HepG2 (cell line): ENCODE results near the gene CPNE1. TPM values are rescaled to one million over a fixed set of nuclear protein-coding genes. Genes with fewer than 3 reads are reported as not detected.

ENCODE experiments used
- AHR ChIP-seq: IDR thresholded peaks from 2 replicates; pipeline ENCODE4 v1.6.1; 2018; ENCODE audit warnings: missing genetic modification reagents, missing compliant biosample characterization
- GPN1 ChIP-seq: sonication (generic); formaldehyde crosslinking; IDR thresholded peaks from 2 replicates; pipeline ENCODE4 v1.5.1; 2020; ENCODE audit warnings: missing genetic modification reagents, borderline replicate concordance
- HES4 ChIP-seq: sonication (generic); formaldehyde crosslinking; IDR thresholded peaks from 2 replicates; pipeline ENCODE4 v1.9.0; 2021; ENCODE audit warnings: mild to moderate bottlenecking, missing genetic modification reagents, borderline replicate concordance
- HNF4A ChIP-seq: sonication (generic); formaldehyde crosslinking; IDR thresholded peaks from 2 replicates; pipeline ENCODE4 v1.4.0; 2020; ENCODE audit warnings: missing genetic modification reagents
- HNF4G ChIP-seq, 2 experiments: sonication (generic) in 1 of 2; formaldehyde crosslinking in 1 of 2; IDR thresholded peaks; 2 replicates each; pipeline versions ENCODE4 v1.4.0 to v1.6.1; 2011 to 2020; ENCODE audit warnings: borderline replicate concordance in 2 of 2, low read depth in 2 of 2, mild to moderate bottlenecking in 2 of 2, low read length in 1 of 2, missing genetic modification reagents in 1 of 2, moderate library complexity in 1 of 2
- HOXA5 ChIP-seq: sonication (generic); formaldehyde crosslinking; IDR thresholded peaks from 2 replicates; pipeline ENCODE4 v1.4.0; 2020; ENCODE audit warnings: missing genetic modification reagents
- KIAA2018 ChIP-seq: sonication (generic); formaldehyde crosslinking; IDR thresholded peaks from 2 replicates; pipeline ENCODE4 v1.5.0; 2020; ENCODE audit warnings: mild to moderate bottlenecking, missing genetic modification reagents, borderline replicate concordance
- MXD3 ChIP-seq: IDR thresholded peaks from 2 replicates; pipeline ENCODE4 v1.6.1; 2016; ENCODE audit warnings: mild to moderate bottlenecking, missing biosample characterization, missing genetic modification reagents
- MXI1 ChIP-seq: IDR thresholded peaks from 3 replicates; pipeline ENCODE4 v1.6.1; 2012; ENCODE audit warnings: low read depth, low read length, inconsistent platforms, borderline replicate concordance
- NONO ChIP-seq, 2 experiments: fragments of 450-650 bp in 1 of 2; sonication (generic) in 1 of 2; formaldehyde crosslinking in 1 of 2; IDR thresholded peaks in 1 of 2; conservative IDR thresholded peaks in 1 of 2; 2 replicates each; pipeline versions ENCODE4 v1.6.1 to v1.8.0; 2017 to 2022; ENCODE audit warnings: mild to moderate bottlenecking in 1 of 2, missing genetic modification reagents in 1 of 2, moderate library complexity in 1 of 2
- NR1H2 ChIP-seq: sonication (generic); formaldehyde crosslinking; IDR thresholded peaks from 2 replicates; pipeline ENCODE4 v1.8.1; 2022; ENCODE audit warnings: low read depth, missing genetic modification reagents, borderline replicate concordance
- POLR2A ChIP-seq, 2 experiments: IDR thresholded peaks; 2 replicates each; pipeline ENCODE4 v1.6.1; 2011; ENCODE audit warnings: low read depth in 2 of 2, low read length in 2 of 2, mild to moderate bottlenecking in 1 of 2, moderate library complexity in 1 of 2; ENCODE audit not compliant: insufficient read depth in 1 of 2
- POLR2G ChIP-seq: fragments of 200-400 bp; formaldehyde crosslinking; IDR thresholded peaks from 2 replicates; pipeline ENCODE4 v1.6.1; 2018; ENCODE audit warnings: mild to moderate bottlenecking, low read depth, low read length, moderate library complexity
- SAP130 ChIP-seq: IDR thresholded peaks from 2 replicates; pipeline ENCODE4 v1.6.1; 2016; ENCODE audit warnings: low read depth
- TAF1 ChIP-seq: sonication (generic); formaldehyde crosslinking; IDR thresholded peaks from 2 replicates; pipeline ENCODE4 v1.4.0; 2020; ENCODE audit warnings: missing genetic modification reagents
- TGIF2 ChIP-seq: IDR thresholded peaks from 2 replicates; pipeline ENCODE4 v1.6.1; 2016; ENCODE audit warnings: control low read depth, missing compliant biosample characterization
- ZSCAN25 ChIP-seq: sonication (generic); formaldehyde crosslinking; IDR thresholded peaks from 2 replicates; pipeline ENCODE4 v1.8.0; 2022; ENCODE audit warnings: mild to moderate bottlenecking, missing genetic modification reagents
- polyA plus RNA-seq, 8 experiments: library from polyadenylated mRNA; depleted of rRNA in 3 of 8; stranded (reverse) in 7 of 8; unstranded in 1 of 8; fragments of >200 nt; fragmentation: Illumina TruSeq in 4 of 8; extraction: Trizol in 4 of 8; gene quantifications; 2 replicates each; pipeline versions ENCODE4 v1.2.1 to v1.2.3, GENCODE V29; 2011 to 2016; ENCODE audit warnings: low read depth in 4 of 8, missing spikeins in 1 of 8, mixed read lengths in 1 of 8; ENCODE audit not compliant: insufficient read depth in 1 of 8
- total RNA-seq, 5 experiments: library from RNA; depleted of rRNA; stranded (reverse); fragments of >200 nt; fragmentation: Illumina TruSeq; extraction: Trizol; gene quantifications; 2 replicates each; pipeline ENCODE4 v1.2.3, GENCODE V29; 2016; ENCODE audit warnings: low read depth in 1 of 5

The CPNE1 gene
- total and polyA plus RNA-seq, 2 of the 13 experiments (the other 11 are each of a cell fraction or from before 2014, with no cell fraction given): 408 to 431 TPM

- peak; percentile 21 for TF ChIP-seq POLR2G
- TF ChIP-seq AHR (CRISPR knock-in tag): 0 out of 2 replicates have a peak, but pooled peaks have one; percentile 43
- TF ChIP-seq TAF1: no peak
- peak; percentile 60; the same call in 1 of the 2 replicates for TF ChIP-seq MXD3 (CRISPR knock-in tag)
- TF ChIP-seq HOXA5 (CRISPR knock-in tag): no peak
- TF ChIP-seq POLR2A (IDR thresholded peaks at IDR 0.05; ENCODE audit: insufficient read depth in 1 of 2, low read depth in 2 of 2, low read length in 2 of 2): peak in 1 of 2 experiments; percentile 72; a peak in 3 of 4 replicates
- no peak for TF ChIP-seq HNF4A (CRISPR knock-in tag)
- no peak for TF ChIP-seq HNF4G (IDR thresholded peaks at IDR 0.05; ENCODE audit: borderline replicate concordance, low read depth, low read length)
- no peak for TF ChIP-seq HNF4G (CRISPR knock-in tag; IDR thresholded peaks at IDR 0.05; ENCODE audit: borderline replicate concordance, low read depth)
- peak; percentile 81 for TF ChIP-seq SAP130
- TF ChIP-seq GPN1 (CRISPR knock-in tag): no peak
- no peak; the same call in 1 of the 2 replicates for TF ChIP-seq ZSCAN25 (CRISPR knock-in tag)
- TF ChIP-seq TGIF2 (CRISPR knock-in tag): no peak
- TF ChIP-seq NONO (IDR thresholded peaks at IDR 0.05): no peak
- no peak for TF ChIP-seq NONO (CRISPR knock-in tag; conservative IDR thresholded peaks at IDR 0.05)
- peak; percentile 41; the same call in 1 of the 3 replicates for TF ChIP-seq MXI1
- no peak for TF ChIP-seq KIAA2018 (CRISPR knock-in tag)
- no peak for TF ChIP-seq HES4 (CRISPR knock-in tag)
- no peak for TF ChIP-seq NR1H2 (CRISPR knock-in tag)
Measured at GRCh38 chr20:35663516-35664465, 909 bp downstream of the CPNE1 start (continued).
